ENCODE data around the gene IFNA2. TPM values are rescaled to one million over a fixed set of nuclear protein-coding genes. Genes with fewer than 3 reads are reported as not detected.

The IFNA2 gene
- total and polyA plus RNA-seq, 4 donors: not detected

Other genes with a start within 250 kb of the IFNA2 start
- gene IFNW1, start 243.6 kb downstream of the IFNA2 start, total RNA-seq: not detected
- not detected for gene IFNW1, start 243.6 kb downstream of the IFNA2 start, polyA plus RNA-seq
- gene IFNA21, start 218.7 kb downstream of the IFNA2 start, total RNA-seq: not detected
- not detected for gene IFNA21, start 218.7 kb downstream of the IFNA2 start, polyA plus RNA-seq
- not detected for gene IFNA4, start 197.8 kb downstream of the IFNA2 start, total RNA-seq
- gene IFNA4, start 197.8 kb downstream of the IFNA2 start, polyA plus RNA-seq: not detected
- gene IFNA7, start 183.2 kb downstream of the IFNA2 start, total RNA-seq: not detected
- not detected for gene IFNA7, start 183.2 kb downstream of the IFNA2 start, polyA plus RNA-seq
- gene IFNA10, start 178.3 kb downstream of the IFNA2 start, total RNA-seq: not detected
- not detected for gene IFNA10, start 178.3 kb downstream of the IFNA2 start, polyA plus RNA-seq
- gene IFNA16, start 168.1 kb downstream of the IFNA2 start, total RNA-seq: not detected
- gene IFNA16, start 168.1 kb downstream of the IFNA2 start, polyA plus RNA-seq: not detected
- gene IFNA17, start 157.2 kb downstream of the IFNA2 start, total RNA-seq: not detected
- not detected for gene IFNA17, start 157.2 kb downstream of the IFNA2 start, polyA plus RNA-seq
- not detected for gene IFNA14, start 145.4 kb downstream of the IFNA2 start, total RNA-seq
- gene IFNA14, start 145.4 kb downstream of the IFNA2 start, polyA plus RNA-seq: not detected
- under 1 TPM in 1 of 2 donors, not detected in 1; 0.25 TPM for gene IFNA5, start 80.1 kb downstream of the IFNA2 start, total RNA-seq
- not detected for gene IFNA5, start 80.1 kb downstream of the IFNA2 start, polyA plus RNA-seq
- 10 to 100 TPM; 14.0 to 14.5 TPM for gene KLHL9, start 50.0 kb downstream of the IFNA2 start, total RNA-seq
- gene KLHL9, start 50.0 kb downstream of the IFNA2 start, polyA plus RNA-seq: 1 to 10 TPM; 5.6 to 5.7 TPM
- not detected for gene IFNA6, start 34.5 kb downstream of the IFNA2 start, total RNA-seq
- not detected for gene IFNA6, start 34.5 kb downstream of the IFNA2 start, polyA plus RNA-seq
- gene IFNA13, start 17.3 kb downstream of the IFNA2 start, total RNA-seq: not detected
- gene IFNA13, start 17.3 kb downstream of the IFNA2 start, polyA plus RNA-seq: not detected
- gene IFNA8, start 23.7 kb upstream of the IFNA2 start, total RNA-seq: not detected
- not detected for gene IFNA8, start 23.7 kb upstream of the IFNA2 start, polyA plus RNA-seq
- not detected for gene IFNA1, start 55.0 kb upstream of the IFNA2 start, total RNA-seq
- gene IFNA1, start 55.0 kb upstream of the IFNA2 start, polyA plus RNA-seq: not detected
- not detected for gene IFNE, start 96.9 kb upstream of the IFNA2 start, total RNA-seq
- not detected for gene IFNE, start 96.9 kb upstream of the IFNA2 start, polyA plus RNA-seq

Data from liver (tissue), 4 donors.